PC-3 (cell line): Measurements from ENCODE around the gene SCAND1.

Source experiments
- CTCF ChIP-seq: fragments of 300-600 bp; sonication (generic); conservative IDR thresholded peaks from 2 replicates; pipeline ENCODE4 v1.5.1; 2017; ENCODE audit warnings: antibody characterized with exemption, low read depth, mild to moderate bottlenecking, low read length
- EZH2 ChIP-seq: fragments of 300-600 bp; sonication (generic); IDR thresholded peaks from one replicate; pipeline ENCODE4 v1.6.1; 2017; ENCODE audit warnings: antibody characterized with exemption, mild to moderate bottlenecking, low read length; ENCODE audit not compliant: unreplicated experiment
- EZH2phosphoT487 ChIP-seq: fragments of 300-600 bp; sonication (generic); IDR thresholded peaks from 2 replicates; pipeline ENCODE4 v1.6.1; 2018; ENCODE audit warnings: mild to moderate bottlenecking, antibody characterized with exemption, low read length, borderline replicate concordance

- no peak for TF ChIP-seq CTCF
- TF ChIP-seq EZH2, result no peak
- TF ChIP-seq EZH2phosphoT487, result no peak
These were observed 4.2 kb downstream of the SCAND1 start for GRCh38 chr20:35950093-35950492.
